Cardiac muscle cell (in vitro differentiated cells and primary cell): Measurements from ENCODE around the gene EXOC4. TPM values are rescaled to one million over a fixed set of nuclear protein-coding genes. Genes with fewer than 3 reads are reported as not detected.

Source experiments
- DNase-seq, 2 donors: peaks; one replicate each; pipeline versions ENCODE4 v3.0.0 to v3.0.0-alpha.2; 2010 to 2017; ENCODE audit warnings: low read depth in 1 of 2, low spot score in 1 of 2
- H3K27ac ChIP-seq: fragments of 200-600 bp; sonication (generic); 2 replicates; pipeline ENCODE4 v1.5.1; 2016
- H3K27me3 ChIP-seq: fragments of 200-600 bp; sonication (generic); 2 replicates; pipeline ENCODE4 v1.6.0; 2016; ENCODE audit warnings: control low read depth
- H3K36me3 ChIP-seq: fragments of 200-600 bp; sonication (generic); 2 replicates; pipeline ENCODE4 v1.5.1; 2016; ENCODE audit warnings: control low read depth
- H3K4me1 ChIP-seq: fragments of 200-600 bp; sonication (generic); 2 replicates; pipeline ENCODE4 v1.8.1; 2017; ENCODE audit warnings: low read depth, mild to moderate bottlenecking, mixed run types
- H3K4me3 ChIP-seq: fragments of 200-600 bp; sonication (generic); 2 replicates; pipeline ENCODE4 v1.5.1; 2016; ENCODE audit warnings: mild to moderate bottlenecking
- H3K9me3 ChIP-seq: fragments of 200-600 bp; sonication (generic); 2 replicates; pipeline ENCODE4 v1.5.1; 2017; ENCODE audit warnings: low read depth, mild to moderate bottlenecking, control low read depth
- CTCF ChIP-seq: IDR thresholded peaks from 2 replicates; pipeline ENCODE4 v1.5.1; 2012; ENCODE audit warnings: low read depth, mild to moderate bottlenecking, low read length
- polyA plus RNA-seq: library from polyadenylated mRNA; unstranded; fragments of >200 nt; fragmentation: Nextera tagmentation; extraction: Ambion mirVana; gene quantifications from 2 replicates; pipeline ENCODE4 v1.2.1, GENCODE V29; 2016
- total RNA-seq: library from RNA; depleted of rRNA; stranded (reverse); fragments of >200 nt; gene quantifications from 2 replicates; pipeline ENCODE4 v1.2.3, GENCODE V29; 2016

The EXOC4 gene
- total and polyA plus RNA-seq, 2 experiments from 2014 or later, result 33.6 to 46.0 TPM

- H3K9me3 ChIP-seq, result no peaks in the 10 kb centered on the region
- no peak for DNase-seq
- H3K27ac ChIP-seq, result no peak overlapping the region
- no peak for TF ChIP-seq CTCF
- H3K27me3 ChIP-seq, result no peaks in the 10 kb centered on the region
- no peaks in the 10 kb centered on the region for H3K36me3 ChIP-seq
- no peak overlapping the region for H3K4me3 ChIP-seq
- H3K4me1 ChIP-seq, result no peaks in the 10 kb centered on the region
These were observed 610.6 kb downstream of the EXOC4 start for GRCh38 chr7:133863362-133864061.

DNA sequence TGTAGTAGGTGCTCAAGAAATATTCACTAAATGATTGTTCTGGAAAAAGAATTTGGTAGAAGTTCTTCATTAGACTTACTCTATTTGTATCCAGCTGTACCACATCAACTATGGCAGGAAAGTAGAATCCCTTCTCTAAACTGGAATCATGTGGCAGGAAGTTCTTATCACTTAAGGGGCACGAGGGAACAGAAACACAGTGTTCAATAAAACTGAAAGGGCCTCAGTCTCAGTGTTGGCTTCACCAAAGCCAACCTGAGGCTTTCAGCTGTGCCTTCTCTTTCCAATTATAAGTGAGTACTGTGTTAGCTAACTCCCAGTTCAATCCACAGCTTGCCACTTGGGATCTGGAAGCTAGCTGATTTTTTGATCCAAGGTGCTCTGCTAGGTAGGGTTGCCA, 616.7 kb downstream of the EXOC4 start:
- Histone ChIP-seq H3K4me1 (no peaks in the 10 kb centered on the region), H3K27me3 (no peaks in the 10 kb centered on the region), H3K27ac (no peak overlapping the region), H3K36me3 (no peaks in the 10 kb centered on the region), H3K4me3 (no peak overlapping the region), H3K9me3 (no peaks in the 10 kb centered on the region)
- DNase-seq, result peak in 1 of 2 donors; percentile 3
- no peak for TF ChIP-seq CTCF

DNA sequence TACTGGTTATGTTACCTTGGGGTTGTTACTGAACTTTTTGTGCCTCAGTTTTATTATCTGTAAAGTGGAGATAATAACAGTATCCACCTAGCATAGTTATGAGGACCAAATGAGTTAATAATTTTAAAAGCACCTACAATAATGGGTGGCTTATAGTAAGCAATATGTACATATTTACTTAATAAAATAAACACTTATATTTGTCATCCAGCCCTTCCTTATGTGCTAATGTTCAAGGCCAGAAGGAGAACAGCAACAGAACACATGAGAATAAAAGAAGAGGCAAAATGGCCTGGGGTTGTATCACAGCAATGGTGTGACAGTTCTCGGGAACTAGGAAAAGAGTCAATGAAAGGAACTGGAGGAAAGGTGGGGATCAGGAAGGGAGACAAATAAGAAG, 618.9 kb downstream of the EXOC4 start:
- H3K27me3 ChIP-seq, result no peaks in the 10 kb centered on the region
- H3K4me1 ChIP-seq, result no peaks in the 10 kb centered on the region
- no peaks in the 10 kb centered on the region for H3K9me3 ChIP-seq
- no peak for DNase-seq
- no peak overlapping the region for H3K4me3 ChIP-seq
- TF ChIP-seq CTCF, result no peak
- no peak overlapping the region for H3K27ac ChIP-seq
- H3K36me3 ChIP-seq, result no peaks in the 10 kb centered on the region

- H3K27me3 ChIP-seq, result no peaks in the 10 kb centered on the region
- no peak for TF ChIP-seq CTCF
- H3K27ac ChIP-seq, result no peak overlapping the region
- no peaks in the 10 kb centered on the region for H3K9me3 ChIP-seq
- no peaks in the 10 kb centered on the region for H3K4me1 ChIP-seq
- no peaks in the 10 kb centered on the region for H3K36me3 ChIP-seq
- H3K4me3 ChIP-seq, result no peak overlapping the region
- no peak for DNase-seq
These were observed 620.3 kb downstream of the EXOC4 start for GRCh38 chr7:133873187-133873586.

GRCh38 chr7:133873631-133874030, 620.8 kb downstream of the EXOC4 start:
- no peaks in the 10 kb centered on the region for H3K27me3 ChIP-seq
- no peaks in the 10 kb centered on the region for H3K4me1 ChIP-seq
- no peak overlapping the region for H3K27ac ChIP-seq
- no peaks in the 10 kb centered on the region for H3K9me3 ChIP-seq
- TF ChIP-seq CTCF, result no peak
- DNase-seq, result peak in 1 of 2 donors; percentile 7
- no peaks in the 10 kb centered on the region for H3K36me3 ChIP-seq
- H3K4me3 ChIP-seq, result no peak overlapping the region
